ENCODE results near the gene GNAO1.

The GNAO1 gene

DNA sequence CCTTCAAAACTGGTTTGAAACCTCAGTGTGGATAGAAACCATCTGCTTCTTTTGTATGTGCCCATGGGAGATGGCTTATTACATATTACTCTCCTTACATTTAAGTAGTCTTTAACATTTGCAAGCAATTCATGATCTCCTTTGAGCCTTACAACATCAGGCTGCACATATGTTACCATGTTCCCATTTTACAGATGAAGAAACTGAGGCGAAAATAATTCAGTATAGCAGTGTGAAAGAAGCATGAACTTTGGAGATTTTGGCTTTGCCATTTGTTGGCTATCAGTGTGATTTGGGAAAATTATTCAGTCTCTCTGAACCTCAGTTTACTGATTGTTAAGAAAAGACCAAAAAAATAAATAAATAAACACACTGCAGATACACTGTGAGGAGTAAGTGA lies 15.7 kb downstream of the GNAO1 start:
- intact Hi-C loops (cut with micrococcal nuclease), result loop anchor here (10.0 kb wide), 1 partner anchor 108 kb away; no protein-coding TSS in a partner anchor
- Mint-ChIP-seq H3K27ac (no peak overlapping the region), H3K36me3 (ENCODE audit: low read depth) (no peaks in the 10 kb centered on the region), H3K9me3 (no peaks in the 10 kb centered on the region), H3K4me1 (ENCODE audit: low read depth) (peaks cover 13% of the 10 kb centered on the region), H3K27me3 (peaks cover 14% of the 10 kb centered on the region), H3K4me3 (no peak overlapping the region)

- intact Hi-C loops (cut with micrococcal nuclease), result loop anchor here (10.0 kb wide), 1 partner anchor 107 kb away; no protein-coding TSS in a partner anchor
- Mint-ChIP-seq H3K4me3 (no peak overlapping the region), H3K27me3 (peaks cover 14% of the 10 kb centered on the region), H3K9me3 (no peaks in the 10 kb centered on the region), H3K27ac (no peak overlapping the region), H3K36me3 (ENCODE audit: low read depth) (no peaks in the 10 kb centered on the region), H3K4me1 (ENCODE audit: low read depth) (peaks cover 18% of the 10 kb centered on the region)
Observed at GRCh38 chr16:56207421-56207820, 16.1 kb downstream of the GNAO1 start.

GRCh38 chr16:56211435-56211981 lies 20.2 kb downstream of the GNAO1 start:
- Mint-ChIP-seq H3K9me3 (no peaks in the 10 kb centered on the region), H3K36me3 (ENCODE audit: low read depth) (no peaks in the 10 kb centered on the region), H3K27me3 (peaks cover 10% of the 10 kb centered on the region), H3K27ac (peak overlapping the region; percentile 79), H3K4me1 (ENCODE audit: low read depth) (peaks cover 18% of the 10 kb centered on the region), H3K4me3 (peak overlapping the region; percentile 9)
- intact Hi-C loops (cut with micrococcal nuclease), result no loop called here

- peak overlapping the region; percentile 79 for H3K27ac Mint-ChIP-seq
Observed at GRCh38 chr16:56212144-56212543, 20.9 kb downstream of the GNAO1 start.

GRCh38 chr16:56221995-56222394 lies 30.7 kb downstream of the GNAO1 start:
- no peaks in the 10 kb centered on the region for H3K9me3 Mint-ChIP-seq
- no peak overlapping the region for H3K27ac Mint-ChIP-seq
- H3K36me3 Mint-ChIP-seq (ENCODE audit: low read depth), result no peaks in the 10 kb centered on the region
- intact Hi-C loops (cut with micrococcal nuclease), result no loop called here
- no peak overlapping the region for H3K4me3 Mint-ChIP-seq
- H3K27me3 Mint-ChIP-seq, result peaks cover 18% of the 10 kb centered on the region
- peaks cover 16% of the 10 kb centered on the region for H3K4me1 Mint-ChIP-seq (ENCODE audit: low read depth)

More at GRCh38 chr16:56212144-56212543, 20.9 kb downstream of the GNAO1 start:
- Mint-ChIP-seq H3K27me3 (peaks cover 10% of the 10 kb centered on the region), H3K4me3 (no peak overlapping the region), H3K9me3 (no peaks in the 10 kb centered on the region), H3K36me3 (ENCODE audit: low read depth) (no peaks in the 10 kb centered on the region), H3K4me1 (ENCODE audit: low read depth) (peaks cover 18% of the 10 kb centered on the region)
- intact Hi-C loops (cut with micrococcal nuclease), result no loop called here

DNA sequence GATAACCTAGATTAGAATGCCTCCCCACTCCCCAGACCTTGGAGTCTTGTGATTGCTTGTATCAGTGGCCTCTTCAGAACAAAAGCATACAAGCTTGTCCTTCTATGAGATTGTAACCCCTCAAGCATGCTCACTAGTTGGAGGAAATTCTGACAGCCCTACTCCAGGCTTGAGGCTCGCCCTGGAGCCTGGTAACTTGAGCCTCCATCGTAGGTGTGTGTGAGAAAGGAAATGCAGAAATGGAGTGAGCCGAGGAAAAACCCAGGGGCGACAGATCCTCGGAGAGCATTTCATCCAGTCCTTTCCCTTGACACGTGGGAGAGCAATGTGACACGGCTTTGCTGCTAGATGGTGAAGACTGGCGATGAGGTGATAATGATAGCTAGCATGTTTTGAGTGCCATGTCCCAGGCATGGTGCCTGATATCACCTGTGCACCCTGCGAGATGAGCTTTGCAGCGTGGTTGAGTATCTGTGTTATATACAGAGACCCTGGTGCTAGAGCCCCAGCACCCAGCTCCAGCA lies 31.2 kb downstream of the GNAO1 start:
- no peaks in the 10 kb centered on the region for H3K9me3 Mint-ChIP-seq
- no peak overlapping the region for H3K27ac Mint-ChIP-seq
- H3K4me3 Mint-ChIP-seq, result no peak overlapping the region
- H3K27me3 Mint-ChIP-seq, result peaks cover 18% of the 10 kb centered on the region
- no peaks in the 10 kb centered on the region for H3K36me3 Mint-ChIP-seq (ENCODE audit: low read depth)
- intact Hi-C loops (cut with micrococcal nuclease), result no loop called here
- peaks cover 21% of the 10 kb centered on the region for H3K4me1 Mint-ChIP-seq (ENCODE audit: low read depth)

DNA sequence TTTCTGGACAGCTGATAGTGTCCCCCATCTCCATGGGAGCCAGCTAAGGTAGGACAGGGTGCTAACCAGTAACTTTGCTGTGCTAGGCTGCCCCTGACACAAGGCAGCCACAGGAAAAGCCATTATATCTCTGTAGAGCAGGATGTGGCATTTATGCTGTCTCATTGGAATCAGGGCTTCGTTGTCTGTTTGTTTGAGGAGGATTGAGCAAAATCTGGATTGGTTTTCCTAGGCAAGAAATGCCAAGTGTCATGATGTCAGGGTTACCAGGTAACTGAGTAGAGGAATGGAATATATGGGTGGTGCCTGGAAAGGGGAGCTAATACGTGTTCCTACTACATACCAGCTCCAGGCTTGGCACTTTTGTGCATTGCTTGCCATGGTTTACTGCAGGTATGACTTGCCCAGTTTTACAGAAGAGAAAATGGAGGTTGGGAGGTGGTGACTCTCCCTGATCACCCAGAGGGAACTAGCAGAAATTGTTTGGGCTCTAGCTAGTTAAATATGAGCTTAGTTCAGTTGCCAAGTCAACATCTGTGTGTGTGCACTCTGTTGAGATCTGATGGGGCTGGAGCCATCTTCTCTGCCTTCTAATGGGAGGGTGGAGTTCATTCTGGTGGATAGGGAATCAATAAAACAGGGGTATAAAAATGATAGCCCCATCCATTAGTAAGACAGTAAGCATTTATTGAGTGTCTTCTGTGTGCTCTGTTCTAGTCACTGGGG lies 33.9 kb downstream of the GNAO1 start:
- Mint-ChIP-seq H3K9me3 (no peaks in the 10 kb centered on the region), H3K27ac (no peak overlapping the region), H3K4me1 (ENCODE audit: low read depth) (peaks cover 26% of the 10 kb centered on the region), H3K4me3 (no peak overlapping the region), H3K36me3 (ENCODE audit: low read depth) (no peaks in the 10 kb centered on the region), H3K27me3 (peaks cover 17% of the 10 kb centered on the region)
- intact Hi-C loops (cut with micrococcal nuclease), result no loop called here

- no peaks in the 10 kb centered on the region for H3K9me3 Mint-ChIP-seq
- peaks cover 12% of the 10 kb centered on the region for H3K27me3 Mint-ChIP-seq
- no peak overlapping the region for H3K4me3 Mint-ChIP-seq
- no peaks in the 10 kb centered on the region for H3K36me3 Mint-ChIP-seq (ENCODE audit: low read depth)
- peak overlapping the region; percentile 24 for H3K27ac Mint-ChIP-seq
- H3K4me1 Mint-ChIP-seq (ENCODE audit: low read depth), result peaks cover 26% of the 10 kb centered on the region
- intact Hi-C loops (cut with micrococcal nuclease), result no loop called here
Observed at GRCh38 chr16:56226187-56226586, 34.9 kb downstream of the GNAO1 start.

DNA sequence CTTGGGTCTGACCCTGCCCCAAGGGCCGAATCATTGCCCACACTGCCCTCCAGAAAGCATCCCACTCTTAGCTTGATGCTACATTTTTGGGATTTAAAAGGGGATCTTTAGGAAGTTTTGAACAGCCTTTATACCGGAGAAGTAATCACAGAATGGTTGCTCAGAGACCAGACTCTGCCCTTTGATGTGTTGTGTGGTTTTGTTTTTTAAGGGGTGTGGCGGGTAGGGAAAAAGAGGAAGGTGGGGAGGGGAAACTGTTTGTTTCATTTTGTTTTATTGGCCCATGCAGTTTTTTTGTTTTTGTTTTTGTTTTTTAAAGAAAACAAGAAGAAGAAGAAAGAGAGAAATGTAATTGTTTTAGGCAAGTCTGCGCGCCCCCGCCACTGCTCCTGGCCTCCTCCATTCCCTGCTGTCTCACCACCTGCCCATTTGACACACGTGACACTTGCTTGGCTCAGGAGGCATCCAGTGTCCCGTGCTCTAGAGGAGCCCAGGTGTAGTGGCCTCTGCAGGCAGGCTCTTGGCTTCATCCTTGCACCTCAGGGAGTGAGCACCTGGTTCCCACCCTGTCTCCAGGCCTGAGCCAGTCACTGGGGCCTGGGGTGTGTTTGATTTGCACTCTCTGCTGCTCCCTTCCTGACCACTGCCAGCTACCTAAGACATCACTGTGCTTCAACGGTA lies 35.7 kb downstream of the GNAO1 start:
- H3K9me3 Mint-ChIP-seq, result no peaks in the 10 kb centered on the region
- no peaks in the 10 kb centered on the region for H3K36me3 Mint-ChIP-seq (ENCODE audit: low read depth)
- H3K4me3 Mint-ChIP-seq, result no peak overlapping the region
- intact Hi-C loops (cut with micrococcal nuclease), result no loop called here
- peaks cover 7% of the 10 kb centered on the region for H3K27me3 Mint-ChIP-seq
- H3K4me1 Mint-ChIP-seq (ENCODE audit: low read depth), result peaks cover 26% of the 10 kb centered on the region
- H3K27ac Mint-ChIP-seq, result peak overlapping the region; percentile 42

GRCh38 chr16:56227936-56228335 lies 36.6 kb downstream of the GNAO1 start:
- no peaks in the 10 kb centered on the region for H3K9me3 Mint-ChIP-seq

GRCh38 chr16:56228476-56228875 lies 37.2 kb downstream of the GNAO1 start:
- peaks cover 26% of the 10 kb centered on the region for H3K4me1 Mint-ChIP-seq (ENCODE audit: low read depth)
- H3K27me3 Mint-ChIP-seq, result peaks cover 3% of the 10 kb centered on the region
- intact Hi-C loops (cut with micrococcal nuclease), result no loop called here
- H3K9me3 Mint-ChIP-seq, result no peaks in the 10 kb centered on the region
- no peaks in the 10 kb centered on the region for H3K36me3 Mint-ChIP-seq (ENCODE audit: low read depth)
- H3K4me3 Mint-ChIP-seq, result no peak overlapping the region
- no peak overlapping the region for H3K27ac Mint-ChIP-seq

More at GRCh38 chr16:56227936-56228335, 36.6 kb downstream of the GNAO1 start:
- Mint-ChIP-seq H3K4me3 (no peak overlapping the region), H3K27ac (no peak overlapping the region), H3K27me3 (peaks cover 3% of the 10 kb centered on the region), H3K4me1 (ENCODE audit: low read depth) (peaks cover 26% of the 10 kb centered on the region), H3K36me3 (ENCODE audit: low read depth) (no peaks in the 10 kb centered on the region)
- intact Hi-C loops (cut with micrococcal nuclease), result no loop called here

DNA sequence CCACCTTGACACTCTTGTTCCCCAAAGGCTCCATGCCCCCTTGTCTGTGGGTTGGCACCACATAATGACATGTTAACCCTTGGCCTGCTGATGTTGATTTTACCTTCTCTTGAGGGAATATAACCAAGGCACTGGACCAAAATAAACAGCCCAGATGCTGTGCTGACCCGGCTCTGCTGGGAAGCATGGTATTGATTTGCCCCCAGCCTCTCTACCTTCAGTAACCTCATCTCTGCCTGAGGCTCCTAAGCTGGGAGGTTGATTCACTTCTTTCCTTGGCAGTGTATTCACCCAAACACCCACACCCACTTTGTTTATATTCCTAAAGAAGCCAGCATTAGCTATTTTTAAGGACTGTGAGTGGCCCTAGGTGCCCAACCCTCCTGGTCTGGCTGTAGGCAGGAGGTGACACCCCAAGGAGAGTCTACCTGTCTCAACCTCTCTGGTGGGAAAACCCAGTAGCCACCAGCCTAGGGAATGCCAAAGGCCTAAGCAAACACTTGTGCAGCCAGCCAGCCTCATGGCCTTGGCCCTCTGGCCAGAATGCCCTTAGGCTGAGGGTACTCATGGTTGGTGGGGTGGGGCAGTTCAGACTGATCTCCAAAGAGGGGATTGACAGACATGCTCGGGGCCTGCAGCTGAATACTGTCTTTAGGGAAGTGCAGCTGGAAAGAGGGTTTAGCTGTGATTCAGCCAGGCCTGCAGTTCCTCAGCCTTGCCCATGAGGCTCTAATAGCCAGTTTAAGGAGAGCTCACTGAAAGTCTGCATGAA lies 42.7 kb downstream of the GNAO1 start:
- peaks cover 8% of the 10 kb centered on the region for H3K4me1 Mint-ChIP-seq (ENCODE audit: low read depth)
- H3K9me3 Mint-ChIP-seq, result no peaks in the 10 kb centered on the region
- H3K36me3 Mint-ChIP-seq (ENCODE audit: low read depth), result no peaks in the 10 kb centered on the region
- intact Hi-C loops (cut with micrococcal nuclease), result no loop called here
- H3K4me3 Mint-ChIP-seq, result no peak overlapping the region
- no peaks in the 10 kb centered on the region for H3K27me3 Mint-ChIP-seq
- H3K27ac Mint-ChIP-seq, result no peak overlapping the region

DNA sequence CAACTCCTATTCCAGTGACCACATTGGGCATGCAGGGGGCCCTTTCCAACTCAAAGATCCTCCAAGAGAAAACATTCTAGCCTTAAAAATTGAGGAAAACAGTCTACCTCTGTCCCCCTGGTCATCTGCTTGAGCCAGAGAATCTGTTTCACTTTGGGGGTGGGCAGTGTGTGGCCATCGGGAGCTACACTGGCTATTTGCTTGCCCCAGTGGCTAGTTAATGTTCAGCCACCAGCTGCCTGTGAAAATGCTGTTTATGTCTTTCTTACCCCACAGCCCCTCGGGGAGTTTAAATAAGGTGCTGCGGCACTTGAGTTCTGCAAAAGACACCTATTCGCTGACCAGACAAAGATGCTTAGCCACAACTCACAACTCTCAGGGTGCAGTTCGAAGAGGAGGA lies 43.4 kb downstream of the GNAO1 start:
- H3K27ac Mint-ChIP-seq, result no peak overlapping the region
- intact Hi-C loops (cut with micrococcal nuclease), result no loop called here
- no peaks in the 10 kb centered on the region for H3K27me3 Mint-ChIP-seq
- peaks cover 8% of the 10 kb centered on the region for H3K4me1 Mint-ChIP-seq (ENCODE audit: low read depth)
- no peaks in the 10 kb centered on the region for H3K9me3 Mint-ChIP-seq
- no peak overlapping the region for H3K4me3 Mint-ChIP-seq
- no peaks in the 10 kb centered on the region for H3K36me3 Mint-ChIP-seq (ENCODE audit: low read depth)

Measured in dendritic cell treated with granulocyte-macrophage colony-stimulating factor and Interleukin-4, amounts not matched to agents 40 ng/mL and 50 ng/mL, for 4 days (primary cell).